Femur (tissue), 1 donor: ENCODE results near the gene NKD1.

Source experiments
- DNase-seq: peaks from one replicate; pipeline ENCODE4 v3.0.0-alpha.2; 2017

Gene NKD1

GRCh38 chr16:50634947-50635346 is 86.8 kb downstream of the NKD1 start:
- no peak for DNase-seq

GRCh38 chr16:50635505-50636392 is 87.6 kb downstream of the NKD1 start:
- DNase-seq = no peak

GRCh38 chr16:50636753-50637374 is 88.7 kb downstream of the NKD1 start:
- no peak for DNase-seq

DNA sequence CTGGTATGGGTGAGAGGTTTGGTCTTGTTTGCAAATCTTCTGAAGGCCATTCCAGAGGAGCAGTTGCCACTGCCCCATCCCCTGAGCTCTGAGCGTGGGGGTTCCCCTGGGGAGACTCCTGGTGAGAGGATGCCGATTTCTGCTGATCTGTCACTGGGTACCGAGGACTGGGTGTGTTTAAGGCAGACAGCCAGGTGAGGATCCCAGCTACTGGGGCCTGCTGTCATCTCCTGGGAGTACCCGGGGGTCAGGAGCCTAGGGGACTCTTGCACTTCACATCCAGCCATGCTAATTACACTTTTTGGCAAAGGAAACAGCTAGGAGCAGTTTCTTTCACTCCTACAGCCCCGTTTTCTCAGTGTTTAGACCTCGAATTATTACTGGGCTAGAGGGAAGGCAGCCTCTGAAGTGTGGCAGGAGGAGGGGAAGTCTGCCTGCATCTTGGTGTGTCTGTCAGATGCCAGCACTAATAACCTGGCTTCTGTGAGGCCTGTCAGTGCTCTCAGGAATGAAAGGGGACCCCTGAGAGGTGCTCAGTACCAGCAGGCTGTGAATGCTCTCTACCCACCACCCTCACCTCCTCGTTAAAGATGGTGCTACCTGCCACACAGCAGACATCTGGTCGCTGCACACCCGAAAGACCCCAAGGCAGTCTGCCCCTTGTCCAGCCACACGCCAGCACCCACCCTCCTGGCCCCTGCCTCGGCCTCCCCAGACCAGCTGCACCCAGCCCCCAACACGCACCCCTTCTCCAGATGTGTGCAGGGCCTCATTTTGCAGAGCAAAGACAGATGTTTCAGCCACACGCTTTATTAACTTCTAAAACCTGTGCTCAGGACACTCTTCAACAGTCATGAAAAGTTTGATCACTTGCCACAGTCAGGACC is 89.8 kb downstream of the NKD1 start:
- no peak for DNase-seq

GRCh38 chr16:50638816-50639670 is 90.8 kb downstream of the NKD1 start:
- no peak for DNase-seq

- no peak for DNase-seq
Measured at GRCh38 chr16:50640391-50640790, 92.2 kb downstream of the NKD1 start.

- DNase-seq = no peak
Measured at GRCh38 chr16:50640919-50641817, 93.0 kb downstream of the NKD1 start.

GRCh38 chr16:50641818-50642187 is 93.6 kb downstream of the NKD1 start:
- DNase-seq = no peak

DNA sequence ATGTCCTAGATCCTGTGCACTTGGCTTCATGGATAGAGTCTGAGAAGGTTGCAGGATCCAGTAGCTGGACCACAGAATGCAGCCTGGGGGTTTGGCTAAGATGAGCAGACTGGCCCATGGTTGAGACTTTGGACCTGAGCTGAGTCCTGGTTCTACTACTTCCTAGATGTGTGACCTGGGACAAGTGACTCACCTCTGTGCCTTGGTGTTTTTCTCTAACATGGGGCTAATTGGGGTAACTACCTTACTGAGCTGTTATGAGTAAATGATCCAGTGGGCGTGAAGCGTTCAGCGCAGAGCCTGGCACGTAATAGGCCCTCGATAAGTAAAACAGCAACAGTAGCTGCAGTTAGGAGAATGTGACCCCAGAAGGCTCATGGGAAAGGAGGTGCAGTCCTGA is 94.2 kb downstream of the NKD1 start:
- no peak for DNase-seq

DNA sequence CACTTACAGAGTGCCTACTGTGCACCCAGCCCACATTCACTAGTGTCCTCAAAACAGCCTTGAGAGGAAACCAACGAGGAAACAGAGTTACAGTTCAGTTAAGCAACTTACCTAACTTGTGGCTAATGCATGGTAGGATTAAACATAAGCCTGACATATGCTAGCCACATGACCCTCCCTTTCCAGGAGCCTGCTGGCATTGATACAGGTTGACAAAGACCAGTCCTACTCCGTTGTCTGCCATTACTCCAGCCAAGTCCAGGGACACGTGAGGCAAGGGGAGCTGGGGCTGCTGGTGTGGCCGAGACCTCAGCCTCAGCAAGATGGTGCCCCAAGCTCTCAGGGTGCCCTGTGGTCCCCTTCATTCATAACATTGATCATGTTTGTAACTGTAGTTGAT is 95.0 kb downstream of the NKD1 start:
- DNase-seq = no peak

- no peak for DNase-seq
Measured at GRCh38 chr16:50644245-50644644, 96.0 kb downstream of the NKD1 start.

- DNase-seq = peak; percentile 62
Measured at GRCh38 chr16:50644729-50645128, 96.5 kb downstream of the NKD1 start.

DNA sequence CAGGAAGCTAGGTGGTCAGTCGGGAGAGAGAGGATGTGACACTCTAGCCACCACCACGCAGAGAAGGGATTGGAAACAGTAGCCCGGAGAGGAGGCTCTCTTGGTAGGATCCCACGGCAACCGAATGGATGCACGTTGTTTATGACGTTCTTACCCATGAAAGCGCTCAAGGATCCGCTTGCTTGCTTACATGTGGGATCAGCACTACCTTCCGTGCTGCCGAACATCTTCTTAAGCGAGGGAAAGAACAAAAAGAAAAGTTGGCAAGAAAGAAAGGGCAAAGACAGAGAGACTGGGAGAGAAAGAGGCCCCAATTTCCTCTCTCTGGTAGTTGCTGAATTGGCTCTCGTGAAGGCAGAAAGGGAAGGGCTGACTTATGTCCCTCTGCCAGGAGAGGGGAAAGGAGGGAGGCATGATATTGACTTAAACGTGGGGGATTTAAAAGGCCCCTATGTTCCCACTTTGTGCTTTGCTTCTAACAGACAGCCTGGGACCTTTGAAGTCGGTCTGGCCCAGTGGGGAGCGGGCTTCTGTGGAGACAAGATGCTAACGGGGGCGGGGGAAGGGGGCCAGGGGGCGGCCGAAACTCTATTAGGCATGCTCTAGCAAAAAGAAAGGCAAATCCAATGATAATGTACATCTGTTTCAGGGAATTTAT is 97.5 kb downstream of the NKD1 start:
- no peak for DNase-seq

DNA sequence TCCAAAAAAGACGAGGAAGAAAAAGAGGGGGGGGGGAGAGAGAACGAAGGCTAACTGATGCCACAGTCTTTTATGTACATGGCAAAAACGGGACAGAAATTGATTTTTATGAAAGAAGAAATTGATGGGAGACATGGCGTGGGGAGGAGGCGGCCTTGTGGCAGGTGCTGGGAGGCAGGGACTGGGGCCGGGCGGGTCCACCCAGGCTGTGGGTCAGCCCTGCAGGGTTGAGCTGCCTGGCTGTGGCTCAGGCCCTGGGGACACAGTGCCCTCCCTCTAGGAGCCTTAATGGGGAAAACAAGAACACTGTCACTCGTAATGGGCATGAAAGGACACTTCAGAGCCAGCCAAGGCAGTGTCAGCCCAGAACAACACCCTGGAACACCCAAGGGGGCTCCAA is 98.1 kb downstream of the NKD1 start:
- no peak for DNase-seq

DNA sequence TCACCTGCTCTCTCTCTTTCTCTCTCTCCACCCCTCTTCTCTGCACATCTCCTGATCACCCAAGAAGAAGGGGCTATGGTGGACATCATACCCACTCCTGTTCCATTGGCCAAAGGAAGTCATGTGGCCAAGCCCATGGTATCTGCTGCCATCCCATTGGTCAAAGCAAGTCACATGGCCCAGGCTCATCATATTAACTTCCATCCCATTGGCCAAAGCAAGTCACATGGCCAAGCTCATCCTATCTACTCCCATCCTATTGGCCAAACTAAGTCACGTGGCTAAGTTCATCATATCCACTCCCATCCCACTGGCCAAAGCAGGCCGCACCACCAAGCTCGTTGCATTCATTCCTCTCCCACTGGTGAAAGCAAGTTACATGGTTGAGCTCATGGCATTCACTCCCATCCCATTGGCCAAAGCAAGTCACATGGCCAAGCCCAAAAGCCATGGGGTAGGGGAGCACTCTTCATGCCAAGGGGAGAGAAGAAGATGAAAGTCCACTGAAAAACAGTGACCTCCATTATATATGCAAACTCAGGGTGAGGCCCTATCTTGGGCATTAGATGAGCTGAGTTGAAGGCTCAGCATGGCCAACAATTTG is 103.7 kb downstream of the NKD1 start:
- no peak for DNase-seq

- no peak for DNase-seq
Measured at GRCh38 chr16:50652836-50653425, 104.7 kb downstream of the NKD1 start.

DNA sequence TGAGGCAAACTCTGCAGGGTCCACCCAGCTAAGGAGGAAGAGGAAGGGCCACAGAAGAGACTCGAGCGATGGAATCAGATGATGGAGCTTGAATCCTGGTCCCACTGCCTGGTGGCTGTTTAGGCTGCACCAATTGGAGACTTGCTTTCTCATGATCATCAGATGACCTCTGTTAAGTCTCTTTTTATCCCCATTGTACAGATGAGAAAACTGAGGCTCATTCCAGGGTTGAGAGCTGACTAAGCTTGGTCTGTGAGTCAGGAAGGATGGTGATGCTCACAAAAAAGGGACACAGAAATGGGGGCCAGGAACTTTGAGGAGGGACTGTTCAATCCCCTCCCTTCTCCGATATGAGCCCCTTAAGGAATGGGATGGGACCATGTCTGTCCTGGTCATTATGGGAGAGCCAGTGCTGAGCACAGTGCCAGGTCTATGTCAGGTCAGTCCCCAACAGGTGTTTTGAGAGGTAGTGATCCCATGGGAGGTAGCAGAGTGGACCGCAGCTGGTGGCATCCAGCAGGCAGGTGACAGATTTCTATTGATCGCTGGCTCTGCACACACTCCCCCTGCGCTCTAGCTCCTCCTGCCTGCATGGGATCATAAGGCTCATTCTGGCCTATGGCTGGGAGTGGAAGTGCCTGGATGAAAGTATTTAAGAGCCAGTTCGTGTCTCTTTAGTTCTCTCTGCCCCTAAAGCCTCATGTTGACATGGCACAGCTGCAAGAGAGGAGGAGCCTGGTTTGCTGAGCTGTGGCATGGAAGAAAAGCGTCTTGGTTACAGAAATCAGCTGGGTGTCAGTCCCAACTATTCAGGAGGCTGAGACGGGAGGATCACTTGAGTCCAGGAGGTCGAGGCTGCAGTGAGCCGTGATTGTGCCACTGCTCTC is 105.7 kb downstream of the NKD1 start:
- DNase-seq = no peak

DNA sequence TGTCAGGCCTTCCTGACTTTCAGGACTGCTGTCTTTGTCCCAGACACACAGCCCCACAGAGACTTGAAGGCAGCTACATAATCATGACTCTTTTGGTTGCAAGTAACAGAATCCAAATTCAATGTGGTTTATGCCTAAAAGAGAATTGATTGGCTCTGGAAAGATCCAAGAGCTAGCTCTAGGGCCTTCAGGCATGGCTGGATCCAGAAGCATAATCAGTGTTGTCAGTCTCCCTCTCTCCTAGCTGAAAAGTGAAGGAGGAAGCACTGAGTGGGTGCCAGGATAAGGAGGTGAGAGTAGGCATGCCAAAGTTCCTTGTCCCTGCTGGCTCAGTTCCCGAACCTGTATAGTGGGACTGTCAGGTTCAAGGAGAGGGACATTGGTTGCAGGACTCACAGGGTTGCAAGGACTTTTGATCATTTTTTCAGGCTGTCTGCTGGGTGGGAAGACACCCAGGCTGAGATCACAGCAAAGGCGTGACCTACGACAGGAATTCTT is 107.4 kb downstream of the NKD1 start:
- DNase-seq = no peak

GRCh38 chr16:50657241-50657640 is 109.0 kb downstream of the NKD1 start:
- no peak for DNase-seq
